Stimulated activated naive CD4-positive, alpha-beta T cell (primary cell): Measurements from ENCODE around the gene STX3.
"Not testable (repeated sequence)": the region's sequence is repeated elsewhere in the genome, so short reads cannot be mapped to it uniquely, and the experiment has no call there.

Source experiments
- DNase-seq, 6 experiments: peaks; one replicate each; lab custom pipeline; 2025; lab: John Stamatoyannopoulos, UW

Gene STX3

GRCh38 chr11:59787816-59788215, 32.6 kb downstream of the STX3 start:
- DNase-seq: no peak

GRCh38 chr11:59791639-59792038, 36.5 kb downstream of the STX3 start:
- DNase-seq: no peak

- no peak for DNase-seq
Observed at GRCh38 chr11:59792507-59792906, 37.3 kb downstream of the STX3 start.

GRCh38 chr11:59794417-59794816, 39.2 kb downstream of the STX3 start:
- DNase-seq: no peak

GRCh38 chr11:59800390-59801025, 45.3 kb downstream of the STX3 start:
- DNase-seq: no peak

- no peak for DNase-seq
Observed at GRCh38 chr11:59801160-59801706, 46.1 kb downstream of the STX3 start.

- DNase-seq: no peak
Observed at GRCh38 chr11:59801981-59802638, 46.9 kb downstream of the STX3 start.

- peak in 5 of 6 experiments; percentile 8 to 69 (median 46) for DNase-seq
Observed at GRCh38 chr11:59802639-59803176, 47.5 kb downstream of the STX3 start.

GRCh38 chr11:59804061-59804460, 48.9 kb downstream of the STX3 start:
- no peak for DNase-seq

GRCh38 chr11:59807047-59807610, 52.0 kb downstream of the STX3 start:
- no peak for DNase-seq

GRCh38 chr11:59810189-59810910, 55.2 kb downstream of the STX3 start, which contains the start of gene MRPL16:
TSS of gene MRPL16 (minus strand) at chr11:59810778. CDS start at chr11:59810658, 120 bp downstream.
- peak; percentile 78 to 89 (median 84) for DNase-seq

- no peak for DNase-seq
Observed at GRCh38 chr11:59810911-59811259, 55.7 kb downstream of the STX3 start.

GRCh38 chr11:59812220-59812619, 57.0 kb downstream of the STX3 start:
- no peak for DNase-seq

- DNase-seq: no peak
Observed at GRCh38 chr11:59813364-59813763, 58.2 kb downstream of the STX3 start.

GRCh38 chr11:59814021-59814420, 58.8 kb downstream of the STX3 start:
- no peak for DNase-seq

- DNase-seq: no peak
Observed at GRCh38 chr11:59815754-59816153, 60.6 kb downstream of the STX3 start.

GRCh38 chr11:59816434-59816833, 61.3 kb downstream of the STX3 start:
- DNase-seq: not testable (repeated sequence)

- no peak for DNase-seq
Observed at GRCh38 chr11:59818572-59818971, 63.4 kb downstream of the STX3 start.

- peak in 1 of 6 experiments; percentile 4 for DNase-seq
Observed at GRCh38 chr11:59822989-59823566, 67.9 kb downstream of the STX3 start.

GRCh38 chr11:59829358-59829757, 74.2 kb downstream of the STX3 start:
- no peak for DNase-seq

GRCh38 chr11:59833602-59834001, 78.4 kb downstream of the STX3 start:
- no peak for DNase-seq

- no peak for DNase-seq
Observed at GRCh38 chr11:59839615-59840014, 84.4 kb downstream of the STX3 start.
